T-helper 2 cell (primary cell): ENCODE data around the gene SOX21.
"Not testable (repeated sequence)": the region's sequence is repeated elsewhere in the genome, so short reads cannot be mapped to it uniquely, and the experiment has no call there.

Source experiments
- DNase-seq, 5 experiments: peaks; one replicate each; pipeline versions ENCODE4 v3.0.0 to v3.0.0-alpha.2; 2012 to 2022
- total RNA-seq, 2 donors: gene quantifications; one replicate each; lab custom pipeline; 2026; lab: John Stamatoyannopoulos, UW

SOX21 gene
- 0 to 0.13 reads per million in 2 donors for total RNA-seq

GRCh38 chr13:94712287-94712811 lies at the start of gene SOX21:
TSS of gene SOX21 (minus strand) at chr13:94712545. CDS start at chr13:94712049, 496 bp downstream.
- peak in 1 of 5 experiments; percentile 29 for DNase-seq

DNA sequence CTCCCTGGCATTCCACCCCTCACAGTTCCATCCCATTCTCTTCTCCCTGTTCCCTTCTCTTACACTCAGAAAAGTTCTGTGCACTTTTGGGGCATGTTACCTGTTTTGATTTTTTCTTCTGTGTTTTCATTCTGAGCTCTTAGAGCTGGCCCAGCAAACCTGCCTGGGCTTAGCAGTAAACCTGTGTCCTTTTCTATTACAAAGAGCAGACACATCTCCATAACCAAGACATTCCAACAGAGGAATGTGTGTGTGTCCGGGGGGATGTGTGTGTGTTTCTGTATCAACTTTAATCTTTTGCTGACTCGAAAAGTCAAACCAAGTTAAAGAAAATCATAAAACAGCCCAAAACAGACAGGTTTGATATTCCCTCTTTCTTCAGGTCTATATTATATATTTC lies 49.1 kb upstream of the SOX21 start:
- DNase-seq = no peak

- no peak for DNase-seq
These were observed 46.9 kb upstream of the SOX21 start for GRCh38 chr13:94759120-94759728.

GRCh38 chr13:94758436-94758960 lies 46.2 kb upstream of the SOX21 start:
- no peak for DNase-seq

DNA sequence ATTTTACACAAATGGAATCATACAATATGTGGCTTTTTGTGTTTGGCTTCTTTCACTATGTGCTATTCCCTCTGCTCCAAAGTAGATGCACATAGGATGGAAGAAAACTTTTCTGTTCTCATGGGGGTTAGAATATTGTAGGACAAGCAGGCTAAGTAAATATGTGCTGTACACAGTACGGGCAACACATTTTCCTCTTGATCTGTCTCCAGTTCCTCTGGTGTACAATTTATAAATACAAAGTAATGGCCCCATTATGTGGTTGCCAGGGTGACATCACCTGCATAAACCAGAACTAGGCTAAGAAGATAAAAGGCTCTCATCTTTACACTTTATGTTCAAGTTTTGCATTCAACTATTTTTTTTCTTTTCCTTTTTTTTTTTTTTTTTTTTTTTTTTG lies 41.0 kb upstream of the SOX21 start:
- no peak for DNase-seq

GRCh38 chr13:94749162-94749561 lies 36.8 kb upstream of the SOX21 start:
- DNase-seq = no peak

DNA sequence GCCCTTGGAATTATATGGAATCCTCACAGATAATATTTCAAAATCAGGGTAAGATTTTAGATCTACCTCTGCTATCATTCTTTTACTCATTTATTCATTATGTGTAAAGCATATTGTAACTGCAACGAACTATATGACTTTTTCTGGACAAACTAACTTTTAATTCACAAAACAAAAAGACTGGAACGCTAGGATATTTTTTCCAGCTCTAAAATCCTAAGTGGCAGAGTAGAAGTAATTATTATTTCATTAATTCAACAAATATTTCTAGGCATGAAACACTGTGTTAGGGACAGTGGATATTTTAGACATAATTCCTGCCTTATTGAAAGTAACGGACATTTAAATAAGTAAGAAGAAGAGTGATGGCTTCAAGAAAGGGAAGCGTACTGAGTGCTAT lies 26.9 kb upstream of the SOX21 start:
- DNase-seq = no peak

DNA sequence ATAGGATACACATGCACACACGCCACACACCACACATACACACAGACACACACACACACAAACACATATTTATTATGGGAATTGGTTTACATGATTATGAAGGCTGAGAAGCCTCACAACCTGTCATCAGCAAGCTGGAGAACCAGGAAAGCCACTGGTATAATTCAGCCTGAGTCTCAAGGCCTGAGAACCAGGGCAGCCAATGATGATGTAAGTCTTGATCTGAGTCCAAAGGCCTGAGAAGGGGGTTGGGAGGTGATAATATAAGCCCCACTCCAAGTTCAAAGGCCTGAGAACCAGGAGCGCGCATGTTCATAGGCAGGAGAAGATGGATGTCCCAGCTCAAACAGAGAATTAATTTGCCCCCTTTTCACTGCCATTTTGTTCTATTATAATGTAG lies 18.7 kb upstream of the SOX21 start:
- no peak for DNase-seq

- not testable (repeated sequence) for DNase-seq
These were observed 17.6 kb upstream of the SOX21 start for GRCh38 chr13:94729941-94730340.

DNA sequence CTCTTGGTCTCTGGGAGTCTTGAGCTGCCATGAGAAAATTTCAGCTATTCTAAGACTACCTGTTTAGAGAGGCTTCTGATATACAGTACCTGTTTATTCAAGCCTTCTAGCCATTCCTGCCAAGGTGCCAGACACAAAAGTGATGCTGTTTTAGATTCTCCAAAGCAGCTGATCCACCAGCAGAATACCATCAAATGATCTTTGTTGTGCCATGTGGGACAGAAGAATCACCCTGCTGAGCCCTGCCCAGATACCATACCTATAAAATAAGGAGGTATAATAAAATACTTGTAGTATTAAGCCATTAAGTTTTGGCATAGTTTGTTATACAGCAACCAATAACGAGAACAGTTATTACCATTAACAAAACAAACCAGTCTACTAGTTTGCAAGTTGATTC lies 14.1 kb upstream of the SOX21 start:
- DNase-seq = no peak

GRCh38 chr13:94722609-94723345 lies 10.4 kb upstream of the SOX21 start:
- DNase-seq = no peak

DNA sequence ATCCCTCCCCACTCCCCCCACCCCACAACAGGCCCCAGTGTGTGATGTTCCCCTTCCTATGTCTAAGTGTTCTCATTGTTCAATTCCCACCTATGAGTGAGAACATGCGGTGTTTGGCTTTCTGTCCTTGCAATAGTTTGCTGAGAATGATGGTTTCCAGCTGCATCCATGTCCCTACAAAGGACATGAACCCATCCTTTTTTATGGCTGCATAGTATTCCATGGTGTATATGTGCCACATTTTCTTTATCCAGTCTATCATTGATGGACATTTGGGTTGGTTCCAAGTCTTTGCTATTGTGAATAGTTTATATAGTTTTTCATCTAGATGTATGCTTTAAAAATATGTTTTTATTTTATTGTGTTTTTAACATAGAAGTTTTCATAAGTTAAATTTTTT lies 6.4 kb upstream of the SOX21 start:
- not testable (repeated sequence) for DNase-seq

GRCh38 chr13:94717916-94718315 lies 5.6 kb upstream of the SOX21 start:
- DNase-seq = no peak

DNA sequence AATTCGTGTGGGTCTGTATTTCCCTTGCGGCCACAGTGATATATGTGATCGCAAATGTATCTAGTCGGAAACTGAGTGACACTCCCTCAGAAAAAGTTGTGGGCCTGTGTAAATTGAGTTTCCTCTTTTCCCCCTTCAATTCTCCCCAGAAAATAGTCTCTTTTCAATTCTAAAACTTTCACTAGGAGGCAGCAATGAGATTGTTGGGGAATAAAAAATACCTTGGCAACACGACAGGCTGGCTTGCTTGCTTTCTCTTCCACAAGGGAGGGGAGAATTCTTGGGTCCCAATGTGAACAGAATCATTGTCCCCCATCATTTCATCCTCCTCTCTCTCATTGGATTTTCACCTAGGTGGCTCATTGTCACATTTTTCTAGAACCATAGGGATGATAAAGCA lies 3.7 kb upstream of the SOX21 start:
- DNase-seq = no peak

DNA sequence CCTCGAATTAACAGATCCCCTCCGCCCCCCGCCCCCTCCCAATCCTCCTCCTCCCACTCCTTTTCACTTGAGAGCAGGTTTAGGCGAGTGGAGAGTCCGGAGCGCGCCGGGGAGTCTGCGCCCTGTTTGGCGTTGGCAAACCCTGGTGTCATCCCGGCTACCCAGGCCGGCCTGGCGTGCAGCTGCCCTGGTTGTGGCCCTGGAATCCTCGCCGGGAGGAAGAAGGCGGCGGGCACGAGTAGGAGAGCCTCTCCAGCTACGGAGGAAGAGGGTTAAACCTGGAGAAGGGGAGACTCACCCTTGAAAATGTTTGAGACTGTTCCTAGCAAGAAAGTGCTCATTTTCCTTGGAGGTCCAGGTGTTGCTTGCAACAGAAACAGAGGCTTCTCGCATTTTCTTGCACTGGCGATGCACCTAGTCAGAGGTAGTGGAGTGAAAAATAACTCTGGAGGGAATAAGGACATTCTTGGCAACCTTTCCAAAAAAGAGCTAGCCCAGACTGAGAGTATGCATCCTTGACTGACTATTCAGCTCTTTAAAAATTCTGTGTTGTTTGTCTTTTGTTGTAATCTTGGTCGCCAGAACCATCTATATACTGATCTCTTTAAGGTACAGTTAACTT lies 1.3 kb upstream of the SOX21 start:
- no peak for DNase-seq

- peak in 1 of 5 experiments; percentile 30 for DNase-seq
These were observed 641 bp upstream of the SOX21 start for GRCh38 chr13:94712812-94713560.

DNA sequence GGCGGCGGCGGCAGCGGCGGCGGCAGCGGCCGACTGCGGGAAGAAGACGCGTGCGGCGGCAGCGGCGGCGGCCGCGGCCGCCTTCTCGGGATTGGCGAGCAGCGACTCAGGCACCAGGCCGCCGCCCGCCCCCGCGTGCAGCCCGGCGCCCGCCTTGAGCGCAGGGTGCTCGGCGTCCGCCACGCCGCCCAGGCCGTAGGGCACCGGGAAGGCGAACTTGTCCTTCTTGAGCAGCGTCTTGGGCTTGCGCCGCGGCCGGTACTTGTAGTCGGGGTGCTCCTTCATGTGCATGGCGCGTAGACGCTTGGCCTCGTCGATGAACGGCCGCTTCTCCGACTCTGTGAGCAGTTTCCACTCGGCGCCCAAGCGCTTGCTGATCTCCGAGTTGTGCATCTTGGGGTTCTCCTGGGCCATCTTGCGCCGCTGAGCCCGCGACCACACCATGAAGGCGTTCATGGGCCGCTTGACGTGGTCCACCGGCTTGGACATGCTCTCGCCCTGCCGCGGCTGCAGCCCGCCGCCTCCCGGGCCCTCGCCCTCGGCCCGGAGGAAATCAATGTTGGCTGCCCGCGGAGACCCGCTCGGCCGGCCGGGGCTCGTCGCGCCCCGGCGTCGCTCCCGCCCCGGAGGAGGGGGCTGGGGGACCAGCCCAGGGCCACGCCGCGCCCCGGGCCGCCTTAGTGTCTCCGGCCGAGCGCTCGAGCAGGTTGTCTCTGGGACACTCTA lies 621 bp downstream of the SOX21 start:
- DNase-seq = peak in 1 of 5 experiments; percentile 54

DNA sequence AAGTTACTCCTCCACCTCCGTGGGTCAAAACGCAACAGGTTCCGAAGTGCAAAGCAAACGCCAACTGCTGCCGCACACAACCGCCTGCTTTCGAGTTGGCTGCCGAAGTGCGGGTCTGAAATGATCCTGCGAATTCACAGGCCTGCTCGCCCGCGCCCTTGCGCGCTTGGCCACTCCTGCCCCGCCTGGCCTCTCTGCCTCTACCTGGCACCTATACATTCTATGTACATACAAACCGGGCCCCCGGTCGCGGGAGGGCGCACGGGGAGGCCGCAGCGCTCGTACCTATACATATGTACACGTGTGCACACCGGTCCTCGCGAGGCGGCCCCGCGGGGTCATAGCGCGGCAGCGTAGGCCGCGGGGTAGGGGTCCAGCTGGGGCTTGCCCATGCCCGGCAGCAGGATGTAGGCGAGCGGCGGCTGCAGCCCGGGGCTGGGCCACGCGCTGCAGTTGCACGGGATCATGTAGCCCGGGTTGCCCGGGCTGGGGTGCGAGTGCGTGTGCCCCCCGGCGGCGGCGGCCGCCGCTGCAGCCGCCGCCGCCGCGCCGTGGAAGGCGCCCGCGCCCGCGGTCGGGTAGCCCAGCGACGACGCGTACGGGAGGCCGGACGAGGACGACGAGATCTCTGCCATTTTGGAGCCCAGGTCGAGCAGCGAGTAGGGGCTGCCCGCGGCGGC lies 1.3 kb downstream of the SOX21 start:
- DNase-seq = peak in 1 of 5 experiments; percentile 49

GRCh38 chr13:94710065-94710781 lies 2.1 kb downstream of the SOX21 start:
- no peak for DNase-seq

- DNase-seq = no peak
These were observed 3.1 kb downstream of the SOX21 start for GRCh38 chr13:94709001-94709834.
